Astrocyte of the spinal cord (primary cell): ENCODE data around the gene TRIP6.

Experiments
- DNase-seq: peaks from one replicate; pipeline ENCODE4 v3.0.0; 2011; ENCODE audit warnings: low read depth, low spot score
- H3K4me3 ChIP-seq: 2 replicates; pipeline ENCODE4 v1.5.1; 2011; ENCODE audit warnings: low read depth, mild to moderate bottlenecking, low read length, moderate library complexity
- in situ Hi-C: cut with HindIII; loops from 2 replicates; pipeline ENCODE4 v1.10.0; 2017; ENCODE audit warnings: low sequenced_read_pairs
- TF ChIP-seq, protein P1 (sequence below): IDR thresholded peaks from 2 replicates; pipeline ENCODE4 v1.5.1; 2012; ENCODE audit warnings: low read depth, mild to moderate bottlenecking, low read length, inconsistent platforms

The TRIP6 gene

DNA sequence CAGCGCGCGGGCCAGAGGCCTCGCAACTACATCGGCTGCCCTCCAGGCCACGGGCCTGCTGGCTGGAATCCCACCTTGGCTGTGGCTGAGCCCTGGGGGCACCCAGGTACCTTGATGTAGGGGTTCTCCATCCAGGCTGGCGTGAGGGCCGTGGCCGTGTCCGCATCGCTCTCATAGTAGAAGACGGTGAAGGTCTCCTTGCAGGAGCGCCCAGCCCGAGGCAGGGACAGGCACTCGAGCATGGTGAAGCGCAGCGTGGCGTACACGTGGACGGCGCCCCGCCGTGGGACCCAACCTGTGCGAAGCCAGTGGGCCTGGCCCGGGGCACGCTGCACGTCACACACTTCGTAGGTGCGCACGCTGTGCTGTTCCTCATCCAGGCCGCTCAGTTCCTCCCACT, 43.7 kb upstream of the TRIP6 start:
- no peak for DNase-seq
- in situ Hi-C loops, result no loop called here
- H3K4me3 ChIP-seq, result no peak overlapping the region
- TF ChIP-seq, protein P1, sequence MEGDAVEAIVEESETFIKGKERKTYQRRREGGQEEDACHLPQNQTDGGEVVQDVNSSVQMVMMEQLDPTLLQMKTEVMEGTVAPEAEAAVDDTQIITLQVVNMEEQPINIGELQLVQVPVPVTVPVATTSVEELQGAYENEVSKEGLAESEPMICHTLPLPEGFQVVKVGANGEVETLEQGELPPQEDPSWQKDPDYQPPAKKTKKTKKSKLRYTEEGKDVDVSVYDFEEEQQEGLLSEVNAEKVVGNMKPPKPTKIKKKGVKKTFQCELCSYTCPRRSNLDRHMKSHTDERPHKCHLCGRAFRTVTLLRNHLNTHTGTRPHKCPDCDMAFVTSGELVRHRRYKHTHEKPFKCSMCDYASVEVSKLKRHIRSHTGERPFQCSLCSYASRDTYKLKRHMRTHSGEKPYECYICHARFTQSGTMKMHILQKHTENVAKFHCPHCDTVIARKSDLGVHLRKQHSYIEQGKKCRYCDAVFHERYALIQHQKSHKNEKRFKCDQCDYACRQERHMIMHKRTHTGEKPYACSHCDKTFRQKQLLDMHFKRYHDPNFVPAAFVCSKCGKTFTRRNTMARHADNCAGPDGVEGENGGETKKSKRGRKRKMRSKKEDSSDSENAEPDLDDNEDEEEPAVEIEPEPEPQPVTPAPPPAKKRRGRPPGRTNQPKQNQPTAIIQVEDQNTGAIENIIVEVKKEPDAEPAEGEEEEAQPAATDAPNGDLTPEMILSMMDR, result no peak

DNA sequence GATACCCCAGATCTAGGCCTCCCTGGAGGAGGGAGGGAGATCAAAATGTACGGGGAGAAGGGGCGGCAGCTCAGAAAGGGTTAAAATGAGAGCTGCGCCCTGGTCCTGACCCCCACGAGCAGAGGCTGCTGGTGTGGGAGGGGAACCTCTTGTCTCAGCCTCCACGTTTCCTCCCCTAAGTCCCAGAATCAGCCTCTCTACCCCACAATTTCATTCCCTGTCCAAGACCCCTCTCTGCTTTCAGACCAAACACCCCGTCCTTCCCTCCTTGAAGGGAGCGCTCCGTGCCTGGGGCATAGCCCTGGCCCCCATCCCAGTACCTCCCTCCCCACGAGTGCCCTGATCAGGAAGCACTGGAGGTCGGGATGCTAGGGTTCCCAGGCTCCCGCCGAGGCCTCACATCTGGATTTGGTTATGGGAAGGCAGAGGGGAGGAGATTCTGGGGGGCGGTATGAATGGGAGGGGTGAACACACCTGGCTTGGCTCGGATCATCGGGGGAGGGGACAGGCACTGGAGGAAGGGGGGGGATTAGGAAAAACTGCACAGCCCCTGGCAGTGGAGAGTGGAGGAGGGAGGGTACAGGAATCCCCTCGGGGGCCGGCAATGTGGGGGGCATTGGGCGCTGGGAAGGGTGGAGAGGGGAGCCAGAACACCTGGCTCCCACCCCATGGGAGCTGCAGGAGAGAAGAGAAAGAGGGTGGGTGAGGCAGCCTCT, 42.5 kb upstream of the TRIP6 start:
- in situ Hi-C loops, result no loop called here
- no peak for DNase-seq
- peak overlapping the region; percentile 78 for H3K4me3 ChIP-seq
- TF ChIP-seq, protein P1, result no peak

DNA sequence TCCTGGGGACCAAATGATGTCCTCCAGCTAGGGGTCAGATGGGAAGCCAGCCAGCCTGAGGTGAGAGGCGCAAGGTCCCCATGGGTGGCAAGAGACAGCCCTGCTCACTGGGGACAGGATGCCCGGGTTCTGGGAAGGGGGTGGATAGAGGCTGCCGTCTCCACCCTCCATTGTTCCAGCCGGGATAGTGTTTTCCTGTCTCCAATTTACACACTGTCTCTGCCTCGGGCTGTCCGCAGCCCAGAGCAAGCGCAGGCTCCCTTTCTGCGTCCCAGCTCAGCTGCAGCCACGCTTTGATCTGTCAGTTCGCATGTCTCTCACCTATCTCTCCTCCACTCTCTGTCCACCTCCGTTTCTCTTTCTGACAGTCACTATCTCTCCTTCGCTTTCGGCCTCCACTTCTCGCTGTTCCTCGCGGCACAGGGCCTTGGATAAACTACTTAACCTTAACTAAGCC, 41.9 kb upstream of the TRIP6 start:
- no peak for DNase-seq
- H3K4me3 ChIP-seq, result peak overlapping the region; percentile 78
- in situ Hi-C loops, result no loop called here
- TF ChIP-seq, protein P1, result no peak

DNA sequence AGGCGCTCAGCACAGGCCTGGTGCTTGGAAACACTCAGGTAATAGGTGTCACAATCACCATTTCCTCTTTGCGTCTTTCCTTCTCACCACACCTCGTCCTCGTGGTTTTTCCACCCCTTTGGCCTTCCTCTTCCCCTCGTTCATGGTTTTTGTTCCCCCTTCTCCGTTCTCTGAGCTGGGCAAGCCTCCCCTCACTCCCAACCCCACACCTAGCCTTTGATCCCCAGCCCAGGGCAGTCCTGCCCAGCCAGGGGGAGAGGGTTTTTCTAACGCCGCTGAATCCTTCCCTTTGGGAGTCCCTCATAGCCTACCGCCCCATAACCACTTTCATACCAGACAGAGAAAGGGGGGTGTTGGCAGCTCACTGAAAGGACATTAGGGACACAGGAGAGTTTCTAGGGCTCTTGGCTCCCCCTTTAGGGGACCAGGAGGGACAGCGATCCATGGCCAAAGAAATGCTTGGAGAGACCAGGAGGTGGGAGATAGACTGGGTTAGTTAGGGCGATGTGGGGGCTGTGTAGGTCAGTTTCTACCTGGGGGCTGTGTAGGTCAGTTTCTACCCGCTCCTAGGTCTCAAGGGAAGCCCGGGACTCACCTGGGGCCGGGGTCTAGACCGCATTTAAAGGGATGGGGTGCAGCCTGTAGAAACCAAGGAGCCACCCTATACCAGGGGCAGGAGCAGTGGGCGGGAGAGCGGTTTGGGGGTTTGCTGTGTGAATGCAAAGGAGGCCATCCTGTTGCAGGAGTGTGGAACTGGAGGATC, 41.3 kb upstream of the TRIP6 start:
- peak overlapping the region; percentile 78 for H3K4me3 ChIP-seq
- DNase-seq, result peak; percentile 50
- in situ Hi-C loops, result no loop called here
- TF ChIP-seq, protein P1, result peak; percentile 54

DNA sequence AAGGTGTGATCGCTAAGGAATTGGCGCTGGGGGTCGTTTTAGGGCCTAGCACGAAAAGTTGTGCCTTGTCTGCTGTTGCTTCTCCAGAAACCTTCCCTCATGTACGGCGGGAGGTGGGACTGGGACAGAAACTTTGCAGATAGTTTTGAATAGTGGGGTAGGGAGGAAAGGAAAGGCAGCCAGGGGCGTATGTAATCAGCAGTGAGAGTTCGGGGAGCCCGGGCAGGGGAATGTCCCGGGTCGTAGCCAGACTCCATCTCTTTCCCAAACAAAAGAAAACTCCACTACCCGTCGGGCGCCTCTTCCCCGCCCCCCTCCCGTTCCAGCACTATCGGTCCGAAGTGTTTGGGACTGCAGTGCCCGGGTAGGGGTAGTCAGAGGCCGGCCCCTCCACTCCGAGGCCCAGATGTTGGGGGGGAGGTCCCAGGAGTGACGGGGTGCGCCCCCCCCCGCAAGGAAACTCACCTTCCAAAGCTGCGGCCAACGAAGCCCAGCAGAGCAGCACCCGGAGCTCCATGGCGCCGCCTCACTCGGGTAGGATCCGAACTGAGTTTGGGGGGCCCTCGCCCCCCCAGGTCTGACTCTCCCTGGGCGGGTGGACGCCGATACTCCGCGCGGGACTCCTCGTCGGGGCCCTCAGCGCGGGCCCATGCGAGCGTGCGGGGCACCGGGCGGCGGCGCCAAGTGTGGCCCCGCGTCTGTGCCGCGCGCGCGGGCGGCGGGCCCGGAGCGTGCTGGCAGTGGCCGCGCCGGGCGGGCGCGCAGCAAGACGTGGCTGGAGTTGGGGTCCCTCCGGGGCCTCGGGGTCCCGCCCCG, 40.5 kb upstream of the TRIP6 start:
- H3K4me3 ChIP-seq, result peak overlapping the region; percentile 78
- TF ChIP-seq, protein P1, result no peak
- in situ Hi-C loops, result no loop called here
- no peak for DNase-seq
